GM18526 (cell line): ENCODE results near the gene TMA7B.

ENCODE experiments used
- POLR2A ChIP-seq: IDR thresholded peaks from 3 replicates; pipeline ENCODE4 v1.6.1; 2011; ENCODE audit not compliant: insufficient read length; ENCODE audit errors: extremely low read depth

Gene TMA7B

GRCh38 chr22:39958949-39959639 is 1.1 kb upstream of the TMA7B start:
- TF ChIP-seq POLR2A = no peak

GRCh38 chr22:39960791-39961746 is 872 bp downstream of the TMA7B start:
- TF ChIP-seq POLR2A = no peak

- TF ChIP-seq POLR2A = no peak
Measured at GRCh38 chr22:39962071-39962470, 1.9 kb downstream of the TMA7B start.

DNA sequence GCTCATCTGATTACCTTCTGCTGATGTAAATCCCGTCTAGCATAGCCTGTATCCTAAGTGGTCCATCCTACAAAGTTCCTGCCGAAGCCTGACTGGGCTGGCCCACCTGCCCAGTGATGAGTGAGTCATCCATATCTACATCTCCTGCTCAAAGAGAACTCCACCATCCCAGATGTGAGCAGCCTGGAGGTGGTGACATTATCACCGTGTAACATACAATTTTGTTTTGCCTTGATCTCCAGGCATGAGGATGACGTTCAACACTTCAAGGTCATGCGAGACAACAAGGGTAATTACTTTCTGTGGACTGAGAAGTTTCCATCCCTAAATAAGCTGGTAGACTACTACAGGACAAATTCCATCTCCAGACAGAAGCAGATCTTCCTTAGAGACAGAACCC is 5.6 kb downstream of the TMA7B start:
- no peak for TF ChIP-seq POLR2A

GRCh38 chr22:39966470-39966869 is 6.3 kb downstream of the TMA7B start:
- TF ChIP-seq POLR2A = no peak

DNA sequence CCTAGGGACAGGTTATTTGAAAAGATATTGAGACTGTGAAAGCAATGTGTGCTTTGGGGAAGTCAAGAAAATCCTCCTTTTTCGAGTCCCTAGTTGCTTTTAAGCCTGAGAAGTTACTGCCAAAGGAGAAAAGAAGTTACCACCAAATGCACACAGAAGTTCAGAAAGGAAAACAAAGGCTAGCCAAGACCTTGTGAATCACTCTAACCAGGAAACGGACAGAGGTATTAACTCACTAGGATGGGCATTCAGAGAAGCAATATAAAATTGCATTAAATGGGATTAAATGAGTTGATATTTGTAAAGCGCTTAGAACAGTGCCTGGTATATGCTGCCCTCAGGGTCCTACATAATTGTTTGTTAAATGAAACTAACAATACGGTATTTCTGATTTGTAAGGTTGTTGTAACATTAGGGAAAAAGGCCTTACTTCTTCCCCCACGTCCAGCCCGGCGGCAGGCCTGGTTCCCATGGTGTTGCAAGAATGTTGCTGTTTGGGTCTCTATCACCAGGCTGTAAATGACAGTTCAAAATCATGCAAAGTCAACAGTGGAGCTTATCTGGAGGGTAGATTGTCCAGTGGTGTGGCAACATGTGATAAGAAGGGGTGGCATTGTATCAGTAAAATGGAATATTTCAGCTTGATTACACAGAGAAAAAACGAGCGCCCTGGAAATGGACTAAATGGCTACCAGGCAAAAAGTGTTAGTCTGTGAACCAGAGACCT is 7.1 kb downstream of the TMA7B start:
- no peak for TF ChIP-seq POLR2A

DNA sequence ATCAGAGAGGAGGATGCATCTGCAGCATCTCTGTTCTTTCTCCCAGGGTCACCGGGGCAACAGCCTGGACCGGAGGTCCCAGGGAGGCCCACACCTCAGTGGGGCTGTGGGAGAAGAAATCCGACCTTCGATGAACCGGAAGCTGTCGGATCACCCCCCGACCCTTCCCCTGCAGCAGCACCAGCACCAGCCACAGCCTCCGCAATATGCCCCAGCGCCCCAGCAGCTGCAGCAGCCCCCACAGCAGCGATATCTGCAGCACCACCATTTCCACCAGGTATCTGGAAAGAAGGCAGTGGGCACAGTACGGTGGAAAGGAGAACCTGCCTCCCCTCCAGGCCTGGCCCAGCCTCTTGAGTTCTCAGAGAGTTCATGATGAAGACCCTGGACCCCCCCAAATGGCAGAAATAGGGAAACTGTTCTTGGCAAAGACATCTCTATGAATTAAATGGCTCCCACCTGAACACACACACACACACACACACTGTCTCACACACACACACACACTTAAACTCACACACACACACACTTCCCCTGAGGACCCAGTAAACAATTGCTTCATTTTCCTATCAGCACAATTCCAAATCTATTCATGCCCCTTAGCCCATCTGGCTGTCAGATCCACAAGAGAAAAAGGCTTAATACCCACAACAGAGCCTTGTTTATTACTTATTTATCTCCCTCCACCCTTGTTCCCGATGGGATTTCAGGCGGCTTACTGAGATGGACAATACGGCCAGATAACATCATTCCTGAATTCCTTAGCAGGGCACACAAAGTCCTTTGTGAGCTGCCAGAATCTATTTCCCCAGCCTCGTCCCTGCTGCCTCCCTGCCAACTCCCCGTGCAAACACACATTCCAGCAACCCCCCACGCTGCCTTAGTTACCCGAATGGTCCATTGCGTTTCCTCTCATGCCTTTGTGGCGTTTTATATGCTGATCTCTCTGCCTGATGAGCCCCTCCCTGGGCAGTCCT is 8.1 kb downstream of the TMA7B start:
- no peak for TF ChIP-seq POLR2A

DNA sequence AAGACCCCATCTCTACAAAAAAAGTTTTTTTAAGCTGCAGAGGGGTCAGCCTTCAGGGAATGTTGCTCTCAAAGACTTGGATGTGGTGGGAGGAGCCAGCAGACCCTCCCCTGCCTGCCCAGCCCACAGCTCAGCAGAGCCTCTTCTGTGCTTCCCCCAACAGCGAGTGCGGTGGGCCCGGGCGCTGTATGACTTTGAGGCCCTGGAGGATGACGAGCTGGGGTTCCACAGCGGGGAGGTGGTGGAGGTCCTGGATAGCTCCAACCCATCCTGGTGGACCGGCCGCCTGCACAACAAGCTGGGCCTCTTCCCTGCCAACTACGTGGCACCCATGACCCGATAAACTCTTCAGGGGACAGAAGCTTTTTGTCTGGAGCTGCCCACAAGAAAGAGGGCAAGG is 10.5 kb downstream of the TMA7B start:
- no peak for TF ChIP-seq POLR2A

DNA sequence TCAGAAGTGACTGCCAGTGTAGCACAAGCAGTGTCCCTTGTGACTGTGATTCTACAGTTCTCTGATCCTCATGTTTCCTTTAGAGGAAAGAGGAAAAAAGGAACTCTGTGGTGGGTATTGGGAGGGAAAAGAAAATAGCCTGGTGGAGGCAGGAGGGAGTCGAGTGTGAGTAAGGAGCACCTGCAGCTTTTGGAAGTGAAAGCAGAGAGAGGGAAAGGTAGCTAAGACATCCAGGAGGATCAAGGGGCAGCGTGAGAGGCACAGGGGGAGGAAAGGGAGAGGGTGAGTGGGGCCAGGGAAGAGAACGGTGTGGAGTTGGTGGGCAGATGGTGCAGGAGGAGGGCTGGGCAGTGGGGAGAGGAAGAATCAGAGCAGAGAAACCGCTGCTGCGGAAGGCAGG is 12.4 kb downstream of the TMA7B start:
- no peak for TF ChIP-seq POLR2A

DNA sequence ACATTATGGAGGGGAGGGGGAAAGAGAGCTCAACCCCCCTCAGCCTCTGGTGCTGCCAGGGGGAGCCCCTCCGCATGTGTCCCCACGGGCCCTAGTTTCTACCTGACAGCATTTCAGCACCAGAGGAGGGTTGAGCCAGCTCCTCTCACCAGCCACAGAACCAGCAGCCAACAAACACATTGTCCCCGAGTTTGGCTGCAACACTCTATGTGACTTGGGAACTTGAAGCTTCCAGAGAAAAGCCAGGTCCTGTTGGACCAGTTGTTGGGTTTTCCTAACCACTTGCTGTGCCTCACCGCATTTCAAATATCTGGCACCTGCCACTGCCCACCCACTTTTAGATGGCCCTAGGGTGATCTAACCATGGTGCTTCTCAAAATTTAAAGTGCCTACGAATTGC is 13.5 kb downstream of the TMA7B start:
- no peak for TF ChIP-seq POLR2A

GRCh38 chr22:39974065-39974464 is 13.9 kb downstream of the TMA7B start:
- TF ChIP-seq POLR2A = no peak

- TF ChIP-seq POLR2A = no peak
Measured at GRCh38 chr22:39979048-39979447, 18.9 kb downstream of the TMA7B start.

- TF ChIP-seq POLR2A = no peak
Measured at GRCh38 chr22:39979458-39979857, 19.3 kb downstream of the TMA7B start.

- TF ChIP-seq POLR2A = no peak
Measured at GRCh38 chr22:39980596-39980995, 20.4 kb downstream of the TMA7B start.
